ENCODE measurements around the gene RAB31. TPM values are rescaled to one million over a fixed set of nuclear protein-coding genes. Genes with fewer than 3 reads are reported as not detected.

The RAB31 gene
- total RNA-seq, 2 donors from 2014 or later = 6.0 to 16.6 TPM

GRCh38 chr18:9726936-9727335, 18.8 kb downstream of the RAB31 start:
- DNase-seq (no peak), ATAC-seq (no peak)
- intact Hi-C loops (cut with DNase I, micrococcal nuclease) = no loop called here

GRCh38 chr18:9730786-9731185, 22.7 kb downstream of the RAB31 start:
- intact Hi-C loops (cut with DNase I, micrococcal nuclease) = no loop called here
- DNase-seq = no peak
- ATAC-seq = no peak

- DNase-seq (no peak), ATAC-seq (no peak)
- intact Hi-C loops (cut with DNase I, micrococcal nuclease) = no loop called here
These were observed 23.3 kb downstream of the RAB31 start for GRCh38 chr18:9731380-9731779.

GRCh38 chr18:9732031-9732430, 23.9 kb downstream of the RAB31 start:
- intact Hi-C loops (cut with DNase I, micrococcal nuclease) = no loop called here
- DNase-seq = no peak
- no peak for ATAC-seq

- intact Hi-C loops (cut with DNase I, micrococcal nuclease) = no loop called here
- DNase-seq (peak in 1 of 2 donors; percentile 58), ATAC-seq (peak; percentile 83)
These were observed 26.1 kb downstream of the RAB31 start for GRCh38 chr18:9734189-9734588.

GRCh38 chr18:9735238-9735637, 27.1 kb downstream of the RAB31 start:
- intact Hi-C loops (cut with DNase I, micrococcal nuclease) = no loop called here
- DNase-seq = no peak
- ATAC-seq = peak; percentile 10

GRCh38 chr18:9735879-9736278, 27.8 kb downstream of the RAB31 start:
- DNase-seq (no peak), ATAC-seq (no peak)
- intact Hi-C loops (cut with DNase I, micrococcal nuclease) = no loop called here

- intact Hi-C loops (cut with DNase I, micrococcal nuclease) = no loop called here
- ATAC-seq = no peak
- no peak for DNase-seq
These were observed 28.3 kb downstream of the RAB31 start for GRCh38 chr18:9736286-9736835.

GRCh38 chr18:9737006-9737405, 28.9 kb downstream of the RAB31 start:
- DNase-seq = no peak
- ATAC-seq = peak; percentile 55

GRCh38 chr18:9737472-9738121, 29.5 kb downstream of the RAB31 start:
- intact Hi-C loops (cut with DNase I, micrococcal nuclease) = no loop called here

More at GRCh38 chr18:9737006-9737405, 28.9 kb downstream of the RAB31 start:
- intact Hi-C loops (cut with DNase I, micrococcal nuclease) = no loop called here

GRCh38 chr18:9738266-9738969, 30.3 kb downstream of the RAB31 start:
- no peak for ATAC-seq
- DNase-seq = no peak
- intact Hi-C loops (cut with DNase I, micrococcal nuclease) = no loop called here

More at GRCh38 chr18:9737472-9738121, 29.5 kb downstream of the RAB31 start:
- ATAC-seq = peak; percentile 70
- DNase-seq = no peak

GRCh38 chr18:9739516-9739915, 31.4 kb downstream of the RAB31 start:
- DNase-seq (no peak), ATAC-seq (no peak)
- intact Hi-C loops (cut with DNase I, micrococcal nuclease) = no loop called here

GRCh38 chr18:9740071-9740470, 32.0 kb downstream of the RAB31 start:
- intact Hi-C loops (cut with DNase I, micrococcal nuclease) = no loop called here
- DNase-seq (no peak), ATAC-seq (no peak)

GRCh38 chr18:9741406-9741792, 33.3 kb downstream of the RAB31 start:
- ATAC-seq (no peak), DNase-seq (no peak)

GRCh38 chr18:9741793-9742523, 33.9 kb downstream of the RAB31 start:
- intact Hi-C loops (cut with DNase I, micrococcal nuclease) = no loop called here
- ATAC-seq = no peak
- no peak for DNase-seq

More at GRCh38 chr18:9741406-9741792, 33.3 kb downstream of the RAB31 start:
- intact Hi-C loops (cut with DNase I, micrococcal nuclease) = no loop called here

GRCh38 chr18:9742524-9743131, 34.5 kb downstream of the RAB31 start:
- ATAC-seq (peak; percentile 77), DNase-seq (no peak)
- intact Hi-C loops (cut with DNase I, micrococcal nuclease) = no loop called here

- ATAC-seq = peak; percentile 62
- no peak for DNase-seq
- intact Hi-C loops (cut with DNase I, micrococcal nuclease) = no loop called here
These were observed 35.3 kb downstream of the RAB31 start for GRCh38 chr18:9743200-9744016.

GRCh38 chr18:9746958-9747357, 38.9 kb downstream of the RAB31 start:
- ATAC-seq (no peak), DNase-seq (no peak)
- intact Hi-C loops (cut with DNase I, micrococcal nuclease) = no loop called here

Measured in left colon (tissue), 2 donors.